Measurements from ENCODE around the gene PRKCA.

The PRKCA gene

GRCh38 chr17:66671156-66671555 lies 368.7 kb downstream of the PRKCA start:
- no peak for DNase-seq

DNA sequence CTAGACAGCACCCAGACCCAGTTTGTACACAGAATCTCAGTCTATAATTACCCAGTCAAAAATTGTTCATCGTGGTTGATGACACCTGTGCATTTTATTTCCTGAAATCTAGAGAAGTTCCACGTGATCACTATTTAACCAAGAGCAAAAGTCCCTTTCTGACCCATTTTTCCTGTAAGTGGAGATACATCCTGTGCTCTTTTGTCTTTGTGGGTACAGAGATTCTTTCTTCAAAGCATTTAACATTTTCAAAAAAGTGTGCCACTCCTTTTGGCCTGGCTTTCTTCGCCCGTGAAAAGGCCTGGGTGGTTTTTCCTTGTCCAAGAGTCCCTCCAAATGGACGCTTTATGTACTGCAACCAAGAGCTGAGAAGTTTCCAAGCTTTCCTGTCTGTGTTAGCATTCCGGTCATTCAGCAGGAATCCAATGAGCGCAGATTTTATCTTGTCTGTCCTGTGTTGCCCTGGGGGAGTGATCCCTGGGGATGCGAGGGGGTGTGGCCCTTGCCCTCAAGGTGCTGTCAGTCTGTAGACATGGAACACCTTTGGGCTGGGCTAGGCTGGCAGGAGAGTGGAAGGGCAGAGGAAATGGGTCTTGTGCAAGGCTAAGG lies 371.4 kb downstream of the PRKCA start:
- DNase-seq, result peak in 40 of 56 donors; percentile 8 to 74 (median 33)

- no peak for DNase-seq
Measured at GRCh38 chr17:66675273-66675990, 373.0 kb downstream of the PRKCA start.

GRCh38 chr17:66675991-66676371 lies 373.6 kb downstream of the PRKCA start:
- DNase-seq, result peak in 18 of 56 donors; percentile 11 to 62 (median 24)

- no peak for DNase-seq
Measured at GRCh38 chr17:66676421-66676820, 374.0 kb downstream of the PRKCA start.

DNA sequence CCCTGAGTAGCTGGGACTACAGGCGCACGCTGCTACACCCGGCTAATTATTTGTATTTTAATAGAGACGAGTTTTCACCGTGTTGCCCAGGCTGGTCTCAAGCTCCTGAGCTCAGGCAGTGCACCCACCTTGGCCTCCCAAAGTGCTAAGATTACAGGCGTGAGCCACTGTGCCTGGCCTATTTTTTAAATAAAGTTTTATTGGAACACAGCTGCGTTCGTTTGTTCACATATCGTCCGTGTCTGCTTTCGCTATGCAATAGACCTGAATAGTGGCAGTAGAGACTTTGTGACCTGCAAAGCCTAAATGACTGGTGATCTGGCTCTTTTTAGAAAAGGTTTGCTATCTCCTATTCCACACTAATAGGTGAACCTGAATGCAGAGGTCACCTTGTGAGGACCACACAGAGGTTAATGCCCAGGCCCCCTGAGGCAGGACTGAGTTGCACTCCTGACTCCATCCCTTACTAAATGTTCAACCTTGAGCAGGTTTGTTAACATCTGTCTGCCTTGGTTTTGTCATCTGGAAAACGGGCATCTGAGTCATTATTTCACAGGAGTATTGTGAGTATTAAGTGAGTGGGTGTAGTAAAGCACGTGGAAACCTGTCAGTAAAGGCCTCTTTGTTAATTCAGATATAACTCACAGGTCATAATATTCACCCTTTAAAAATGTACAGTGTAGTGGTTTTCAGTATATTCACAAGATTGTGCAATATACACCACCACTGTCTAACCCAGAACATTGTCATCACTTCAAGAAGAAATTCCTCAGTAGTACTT lies 375.0 kb downstream of the PRKCA start:
- DNase-seq, result no peak

DNA sequence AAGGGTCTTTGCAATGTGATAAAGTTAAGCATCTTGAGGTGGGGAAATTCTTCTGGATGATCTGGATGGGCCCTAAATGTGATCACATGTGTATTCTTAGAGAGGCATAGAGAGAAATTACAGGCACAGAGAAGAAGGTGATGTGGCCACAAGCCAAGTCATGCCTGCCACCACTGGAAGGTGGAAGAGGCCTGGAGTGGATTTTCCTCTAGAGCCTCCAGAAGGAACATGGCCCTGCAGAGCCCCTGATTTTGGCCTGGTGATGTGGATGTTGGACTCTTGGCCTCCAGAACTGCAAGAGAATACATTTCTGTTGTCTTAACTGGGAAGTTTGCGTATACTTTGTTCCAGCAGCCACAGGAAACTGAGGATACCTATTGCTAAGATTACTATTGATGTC lies 375.6 kb downstream of the PRKCA start:
- DNase-seq, result no peak

- DNase-seq, result no peak
Measured at GRCh38 chr17:66678827-66679226, 376.4 kb downstream of the PRKCA start.

DNA sequence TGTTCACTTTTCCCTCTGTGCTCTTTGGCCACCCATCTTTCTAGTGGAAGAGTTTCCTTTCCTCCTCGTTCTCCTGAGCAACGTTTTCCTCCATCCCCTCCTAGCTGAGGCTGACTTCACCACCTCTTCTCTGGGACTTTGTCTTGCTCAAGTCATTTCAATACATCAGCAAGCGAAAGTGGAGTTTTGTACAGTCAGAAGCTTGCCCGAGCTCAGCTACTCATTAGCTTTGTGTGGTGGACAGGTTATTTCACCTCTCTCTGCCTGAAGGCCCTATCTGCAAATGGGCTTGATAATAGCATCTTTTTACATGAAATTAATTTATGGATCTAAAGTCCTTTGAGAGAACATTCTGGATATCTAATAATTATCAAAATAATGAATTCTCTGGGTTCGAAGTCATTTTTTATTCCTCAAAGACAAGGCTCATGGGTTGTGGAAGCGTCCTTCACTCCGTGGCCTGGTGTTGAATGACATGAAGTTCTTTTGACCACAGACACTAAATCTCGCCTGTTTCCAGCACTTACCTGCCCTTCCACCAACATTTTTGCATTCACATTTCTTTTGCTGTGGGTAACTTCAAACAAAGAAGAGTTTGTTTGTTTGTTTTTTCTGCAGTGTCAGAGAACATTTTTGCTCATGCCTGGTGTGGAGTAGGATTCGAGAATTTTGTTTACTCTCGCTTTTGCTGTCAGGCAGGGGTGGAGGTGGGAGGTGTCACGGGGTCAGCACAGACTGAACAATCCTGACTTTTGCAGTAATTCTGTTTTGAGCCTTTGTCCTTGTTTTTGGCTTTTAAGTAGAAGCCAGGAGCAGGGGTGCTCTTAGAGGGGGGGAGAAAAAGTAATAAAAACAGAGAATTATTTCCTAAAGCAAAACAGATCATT lies 377.5 kb downstream of the PRKCA start:
- no peak for DNase-seq

DNA sequence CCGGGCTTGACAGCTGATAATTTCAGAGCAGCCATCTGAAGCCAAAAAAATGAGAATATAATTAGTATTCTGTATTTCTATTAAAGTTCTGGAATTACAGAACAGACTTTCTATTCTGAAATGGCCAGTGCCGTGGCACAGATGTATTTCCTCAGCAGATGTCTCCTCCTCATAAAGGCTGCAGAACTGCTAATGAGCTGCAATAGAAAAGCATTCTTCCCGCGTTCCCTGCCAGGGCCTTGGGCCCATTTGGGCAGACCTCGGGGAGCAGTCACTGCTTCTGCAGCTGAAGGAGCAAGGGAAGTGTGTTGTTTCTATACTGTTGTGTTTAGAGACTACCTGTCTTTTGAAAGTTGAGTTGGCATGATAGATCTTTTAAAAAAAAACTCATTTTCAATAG lies 379.9 kb downstream of the PRKCA start:
- DNase-seq, result peak in 22 of 56 donors; percentile 8 to 52 (median 23)

DNA sequence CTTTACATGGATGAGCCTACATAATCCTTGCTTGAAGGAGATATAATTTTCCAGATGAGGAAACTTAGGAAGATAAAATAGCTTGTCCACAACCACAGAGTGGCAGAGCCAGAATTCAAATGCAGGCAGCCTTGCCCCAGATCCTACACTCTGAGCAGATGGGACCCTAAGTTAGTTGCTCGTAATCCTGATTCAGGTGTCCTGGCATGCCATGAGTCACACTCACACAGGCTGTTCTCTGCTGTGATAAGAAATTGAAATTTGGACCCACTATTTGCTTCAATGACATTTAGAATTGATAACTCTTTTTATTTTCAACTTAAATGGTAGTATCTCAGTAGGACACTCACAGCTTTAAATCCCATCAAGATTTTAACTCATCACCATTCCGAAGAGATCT lies 381.8 kb downstream of the PRKCA start:
- DNase-seq, result no peak

DNA sequence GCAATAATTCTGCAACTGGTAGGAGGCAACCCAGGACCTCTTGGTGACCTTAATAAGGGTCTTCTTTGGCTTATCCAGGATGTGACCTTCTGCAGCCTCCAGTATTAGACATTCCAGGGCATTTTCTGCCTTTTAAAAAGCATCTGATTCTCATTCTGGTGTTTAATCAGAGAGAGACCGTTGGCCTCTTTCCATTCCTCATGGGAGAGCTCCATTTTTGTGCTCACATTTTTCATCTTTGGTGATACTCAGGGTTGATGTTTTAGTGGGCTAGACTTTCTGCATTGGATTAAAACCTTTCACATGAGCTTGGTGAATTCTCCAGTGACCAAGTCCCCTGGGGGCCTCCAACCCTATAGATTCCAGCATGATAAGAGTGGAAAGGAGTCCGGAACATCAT lies 382.3 kb downstream of the PRKCA start:
- no peak for DNase-seq

DNA sequence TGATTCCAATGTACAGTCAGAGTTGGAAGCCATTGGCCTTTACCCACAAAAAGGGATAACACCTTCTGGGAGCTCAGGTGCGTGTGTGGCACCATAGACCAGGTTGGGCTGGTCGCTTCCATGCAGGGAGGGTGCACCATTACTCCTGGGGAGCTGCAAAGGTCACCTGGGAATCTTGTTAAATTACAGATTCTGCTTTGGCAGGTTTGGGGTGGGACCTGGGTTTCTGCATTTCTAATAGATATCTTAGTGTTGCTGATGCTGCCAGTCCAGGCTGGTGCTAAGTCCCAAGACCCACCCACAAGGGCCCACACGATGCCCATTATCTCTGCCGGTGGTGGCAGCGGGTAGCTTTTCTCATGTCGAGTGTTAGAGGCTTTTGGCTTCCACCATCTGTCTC lies 384.2 kb downstream of the PRKCA start:
- no peak for DNase-seq

- DNase-seq, result no peak
Measured at GRCh38 chr17:66687570-66688284, 385.3 kb downstream of the PRKCA start.

GRCh38 chr17:66689221-66689620 lies 386.8 kb downstream of the PRKCA start:
- peak in 1 of 56 donors; percentile 8 for DNase-seq

GRCh38 chr17:66690166-66690565 lies 387.8 kb downstream of the PRKCA start:
- no peak for DNase-seq

GRCh38 chr17:66691644-66692420 lies 389.4 kb downstream of the PRKCA start:
- peak in 3 of 56 donors; percentile 18 to 32 (median 21) for DNase-seq

GRCh38 chr17:66692421-66692690 lies 389.9 kb downstream of the PRKCA start:
- DNase-seq, result no peak

- DNase-seq, result no peak
Measured at GRCh38 chr17:66695098-66695497, 392.7 kb downstream of the PRKCA start.

DNA sequence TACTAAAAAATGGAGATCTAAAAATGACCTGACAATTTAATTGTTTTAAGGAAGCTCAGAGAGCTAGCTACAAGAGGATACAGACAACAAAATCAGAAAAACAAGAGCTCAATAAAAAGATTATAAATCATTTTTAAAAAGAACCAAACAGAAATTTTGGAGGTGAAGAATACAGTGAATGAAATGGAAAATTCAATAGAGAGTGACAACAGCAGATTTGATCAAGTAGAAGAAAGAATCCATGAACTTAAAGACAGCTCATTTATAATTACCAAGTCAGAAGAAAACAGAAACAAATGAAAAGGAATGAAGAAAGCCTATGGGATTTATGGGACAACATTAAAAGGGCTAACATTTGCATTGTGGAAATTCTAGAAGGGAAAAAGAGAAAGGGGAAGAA lies 395.9 kb downstream of the PRKCA start:
- DNase-seq, result no peak

All from amygdala (tissue), 56 donors.